ACC112 (cell line): ENCODE results near the gene ARMH3.

ENCODE experiments used
- H2AFZ ChIP-seq: fragments of 200-600 bp; sonication (generic); one replicate; pipeline ENCODE4 v1.6.0; 2017; ENCODE audit warnings: antibody characterized with exemption, low read length; ENCODE audit not compliant: unreplicated experiment
- H3K27ac ChIP-seq: fragments of 200-600 bp; sonication (generic); 2 replicates; pipeline ENCODE4 v1.5.1; 2014; ENCODE audit warnings: low read depth, mild to moderate bottlenecking, antibody characterized with exemption, low read length, moderate library complexity
- H3K27me3 ChIP-seq: fragments of 200-600 bp; sonication (generic); 2 replicates; pipeline ENCODE4 v1.6.1; 2014; ENCODE audit warnings: mild to moderate bottlenecking, antibody characterized with exemption, low read length, moderate library complexity, mixed read lengths; ENCODE audit not compliant: insufficient read depth
- H3K36me3 ChIP-seq: fragments of 200-600 bp; sonication (generic); 2 replicates; pipeline ENCODE4 v1.6.1; 2016; ENCODE audit warnings: mild to moderate bottlenecking, antibody characterized with exemption, low read length, moderate library complexity, mixed read lengths; ENCODE audit not compliant: insufficient read depth
- H3K4me1 ChIP-seq: fragments of 200-600 bp; sonication (generic); one replicate; pipeline ENCODE4 v1.6.1; 2016; ENCODE audit warnings: low read length, mixed read lengths; ENCODE audit not compliant: insufficient read depth, unreplicated experiment, control insufficient read depth
- H3K4me3 ChIP-seq: fragments of 200-600 bp; sonication (generic); 2 replicates; pipeline ENCODE4 v1.5.1; 2014; ENCODE audit warnings: mild to moderate bottlenecking, low read depth, low read length
- H3K79me2 ChIP-seq: fragments of 200-600 bp; sonication (generic); one replicate; pipeline ENCODE4 v1.6.0; 2016; ENCODE audit warnings: low read length; ENCODE audit not compliant: control insufficient read depth, unreplicated experiment, insufficient read depth

The ARMH3 gene

DNA sequence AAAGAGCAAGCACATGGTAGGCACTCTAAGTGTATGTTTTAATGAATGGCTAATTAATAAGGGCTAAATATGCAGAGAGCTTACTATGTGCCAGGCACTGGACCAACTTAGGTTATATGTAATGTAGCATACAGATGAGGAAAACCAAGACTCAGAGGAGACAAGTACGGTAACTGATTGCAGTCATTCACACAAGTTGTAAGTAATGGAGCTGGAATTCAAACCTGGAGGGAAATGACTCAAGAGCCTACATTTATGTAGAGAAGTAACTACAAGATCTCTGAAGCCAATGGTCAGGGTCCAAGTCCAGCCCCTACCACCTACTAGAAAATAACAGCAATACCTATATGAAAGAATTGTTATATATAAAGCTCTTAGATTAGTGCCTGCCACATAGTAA lies 115.1 kb downstream of the ARMH3 start:
- H2AFZ ChIP-seq: no peak overlapping the region
- no peaks in the 10 kb centered on the region for H3K36me3 ChIP-seq
- no peaks in the 10 kb centered on the region for H3K79me2 ChIP-seq
- no peaks in the 10 kb centered on the region for H3K27me3 ChIP-seq
- H3K4me1 ChIP-seq: peaks cover 51% of the 10 kb centered on the region
- H3K27ac ChIP-seq: peak overlapping the region; percentile 56
- H3K4me3 ChIP-seq: no peak overlapping the region

- Histone ChIP-seq H2AFZ (no peak overlapping the region), H3K4me1 (peaks cover 51% of the 10 kb centered on the region), H3K4me3 (peak overlapping the region; percentile 44; the same call in 1 of the 2 replicates), H3K27ac (peak overlapping the region; percentile 94), H3K36me3 (no peaks in the 10 kb centered on the region), H3K27me3 (no peaks in the 10 kb centered on the region), H3K79me2 (no peaks in the 10 kb centered on the region)
These were observed 116.2 kb downstream of the ARMH3 start for GRCh38 chr10:101939729-101940128.

DNA sequence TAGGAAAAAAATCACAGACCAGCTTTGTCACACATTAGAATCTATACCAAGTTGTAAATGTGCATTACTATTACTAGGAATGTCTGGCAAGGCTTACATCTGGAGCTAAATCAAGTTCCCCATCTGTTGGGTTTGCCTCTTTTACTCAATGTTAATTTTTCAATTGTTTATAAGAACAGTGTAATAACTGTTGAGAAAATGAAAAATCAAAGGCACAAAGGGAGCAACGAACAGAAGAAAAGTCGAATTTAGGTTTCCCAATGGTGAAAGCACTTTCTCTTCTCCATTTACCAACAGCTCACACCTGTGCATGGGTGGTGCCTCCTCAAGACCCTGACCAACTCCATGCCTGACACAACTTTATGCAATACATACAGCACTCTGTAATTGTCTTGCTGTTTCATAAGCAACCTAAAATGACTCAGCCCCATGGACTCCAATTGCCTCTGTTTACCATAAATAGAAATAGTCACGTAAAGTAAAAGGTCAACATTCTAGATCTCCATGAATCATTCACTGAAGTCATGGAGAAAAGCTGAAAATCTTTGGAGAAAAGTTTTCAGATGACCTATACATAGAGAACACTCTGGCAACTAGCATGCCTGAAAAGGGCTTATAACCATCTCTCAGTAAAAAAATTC lies 116.8 kb downstream of the ARMH3 start:
- peak overlapping the region; percentile 94 for H3K27ac ChIP-seq
- H3K4me3 ChIP-seq: peak overlapping the region; percentile 44; the same call in 1 of the 2 replicates
- H3K36me3 ChIP-seq: no peaks in the 10 kb centered on the region

DNA sequence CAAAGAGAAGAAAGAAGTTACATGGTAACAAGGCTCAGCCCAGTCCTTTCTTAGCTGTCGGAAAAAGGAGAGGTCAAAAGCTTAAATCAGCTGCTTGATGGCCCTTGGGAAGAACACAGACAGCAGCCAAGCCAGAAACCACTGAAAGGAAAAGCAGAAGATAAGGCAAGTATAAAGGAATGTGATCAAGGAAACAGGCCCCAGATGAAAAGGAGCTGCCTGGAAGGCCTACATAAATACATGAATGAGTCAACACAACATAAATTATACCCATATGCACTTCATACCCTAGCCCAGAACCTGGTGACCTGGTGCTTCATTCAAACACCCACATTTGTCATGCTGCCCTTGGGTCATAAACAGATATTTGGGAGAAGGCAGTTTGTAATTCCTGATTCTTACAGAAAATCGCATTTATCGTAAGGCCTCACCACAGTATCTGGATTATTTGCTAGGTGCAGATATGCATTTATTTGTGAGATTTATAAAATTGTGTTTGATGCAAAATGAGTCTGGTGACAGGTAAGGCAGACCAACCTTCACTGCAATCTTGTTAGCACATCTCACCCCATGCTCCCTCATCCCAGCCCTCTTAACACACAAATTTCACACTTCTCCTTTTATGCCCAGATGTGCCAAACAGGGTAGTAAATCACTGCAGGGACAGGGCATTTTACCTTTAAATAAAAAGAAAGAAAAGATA lies 117.5 kb downstream of the ARMH3 start:
- Histone ChIP-seq H3K4me1 (peaks cover 51% of the 10 kb centered on the region), H3K27me3 (no peaks in the 10 kb centered on the region), H3K79me2 (no peaks in the 10 kb centered on the region), H3K27ac (peak overlapping the region; percentile 94), H3K36me3 (no peaks in the 10 kb centered on the region), H2AFZ (no peak overlapping the region), H3K4me3 (no peak overlapping the region)

More for the DNA sequence above, 116.8 kb downstream of the ARMH3 start:
- Histone ChIP-seq H2AFZ (no peak overlapping the region), H3K27me3 (no peaks in the 10 kb centered on the region), H3K79me2 (no peaks in the 10 kb centered on the region), H3K4me1 (peaks cover 51% of the 10 kb centered on the region)

GRCh38 chr10:101935431-101935830 lies 120.5 kb downstream of the ARMH3 start:
- H2AFZ ChIP-seq: no peak overlapping the region
- H3K27ac ChIP-seq: no peak overlapping the region
- peaks cover 31% of the 10 kb centered on the region for H3K4me1 ChIP-seq
- no peaks in the 10 kb centered on the region for H3K36me3 ChIP-seq
- H3K4me3 ChIP-seq: no peak overlapping the region
- no peaks in the 10 kb centered on the region for H3K27me3 ChIP-seq
- no peaks in the 10 kb centered on the region for H3K79me2 ChIP-seq

DNA sequence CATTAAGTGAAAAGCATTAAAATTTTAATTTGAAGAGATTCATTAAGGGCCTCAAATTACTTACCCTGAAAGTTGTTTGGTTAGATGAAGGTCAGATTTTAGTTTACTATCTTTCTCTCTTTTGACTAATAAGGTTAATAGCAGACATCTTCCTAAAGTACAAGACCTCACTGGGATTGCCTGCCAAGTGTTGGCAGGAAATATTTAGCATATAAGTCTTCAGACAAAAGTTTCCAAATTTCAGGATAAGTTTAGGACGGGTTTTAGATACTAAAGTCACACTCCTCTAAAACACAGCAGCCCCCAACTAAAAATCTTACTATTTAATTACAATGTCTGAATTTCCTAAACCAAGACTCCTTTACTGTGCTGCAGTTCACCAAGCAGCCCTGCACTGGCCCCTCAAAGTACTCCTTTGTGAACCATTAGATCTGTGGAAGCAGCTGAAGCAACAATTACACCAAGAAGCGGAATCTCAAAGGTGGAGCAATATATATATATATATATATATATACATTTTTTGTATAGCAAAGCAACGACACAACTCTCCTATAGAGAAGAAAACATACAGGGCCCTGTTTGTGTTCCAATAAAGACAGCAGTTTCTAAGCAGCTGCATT lies 121.2 kb downstream of the ARMH3 start:
- no peaks in the 10 kb centered on the region for H3K36me3 ChIP-seq
- H3K79me2 ChIP-seq: no peaks in the 10 kb centered on the region
- peaks cover 26% of the 10 kb centered on the region for H3K4me1 ChIP-seq
- no peak overlapping the region for H3K4me3 ChIP-seq
- no peaks in the 10 kb centered on the region for H3K27me3 ChIP-seq
- no peak overlapping the region for H2AFZ ChIP-seq
- H3K27ac ChIP-seq: no peak overlapping the region

- no peaks in the 10 kb centered on the region for H3K27me3 ChIP-seq
- no peaks in the 10 kb centered on the region for H3K36me3 ChIP-seq
- H3K4me1 ChIP-seq: peaks cover 18% of the 10 kb centered on the region
- no peak overlapping the region for H2AFZ ChIP-seq
- H3K27ac ChIP-seq: no peak overlapping the region
- H3K4me3 ChIP-seq: no peak overlapping the region
- H3K79me2 ChIP-seq: no peaks in the 10 kb centered on the region
These were observed 122.0 kb downstream of the ARMH3 start for GRCh38 chr10:101933976-101934375.

DNA sequence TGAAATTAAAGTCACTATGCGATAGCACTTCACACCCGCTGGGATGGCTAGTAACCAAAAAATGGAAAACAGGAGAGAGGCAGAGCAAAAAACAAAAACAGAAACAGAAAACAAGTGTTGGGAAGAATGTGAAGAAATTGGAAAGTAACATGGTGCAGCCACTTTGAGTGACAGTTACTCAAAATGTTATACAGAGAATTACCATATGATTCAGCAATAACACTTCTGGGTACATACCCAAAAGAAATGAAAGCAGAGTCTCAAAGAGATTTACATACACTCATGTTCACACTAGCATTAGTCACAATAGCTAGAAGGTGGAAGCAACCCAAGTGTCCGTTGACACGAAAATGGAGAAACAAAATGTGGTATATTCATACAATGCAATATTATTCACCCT lies 123.8 kb downstream of the ARMH3 start:
- H3K27me3 ChIP-seq: no peaks in the 10 kb centered on the region
- H3K4me1 ChIP-seq: peaks cover under 1% of the 10 kb centered on the region
- H3K27ac ChIP-seq: no peak overlapping the region
- no peak overlapping the region for H3K4me3 ChIP-seq
- H2AFZ ChIP-seq: no peak overlapping the region
- no peaks in the 10 kb centered on the region for H3K36me3 ChIP-seq
- H3K79me2 ChIP-seq: no peaks in the 10 kb centered on the region

GRCh38 chr10:101925027-101925426 lies 130.9 kb downstream of the ARMH3 start:
- no peaks in the 10 kb centered on the region for H3K4me1 ChIP-seq
- no peak overlapping the region for H3K4me3 ChIP-seq
- no peak overlapping the region for H2AFZ ChIP-seq
- no peaks in the 10 kb centered on the region for H3K79me2 ChIP-seq
- no peak overlapping the region for H3K27ac ChIP-seq
- no peaks in the 10 kb centered on the region for H3K36me3 ChIP-seq
- H3K27me3 ChIP-seq: no peaks in the 10 kb centered on the region

DNA sequence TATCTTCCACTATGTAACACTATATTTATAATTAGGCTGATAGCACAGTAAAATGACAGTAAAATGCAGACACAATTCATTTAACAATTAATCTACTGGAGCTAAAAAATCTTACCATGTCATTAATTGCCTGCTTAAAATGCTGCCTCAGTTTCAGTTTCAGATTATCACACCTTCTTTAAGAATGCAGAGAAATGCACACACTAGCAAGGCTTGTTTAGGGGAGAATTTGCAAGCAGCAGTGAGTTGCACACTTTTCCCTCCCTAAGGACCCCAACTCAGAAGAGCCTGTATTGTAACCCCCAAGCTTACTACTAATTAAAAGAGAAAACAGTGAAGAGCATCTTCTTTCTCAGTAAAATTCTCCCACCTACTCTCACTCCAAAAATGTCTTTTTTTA lies 132.7 kb downstream of the ARMH3 start:
- Histone ChIP-seq H3K79me2 (no peaks in the 10 kb centered on the region), H3K36me3 (no peaks in the 10 kb centered on the region), H2AFZ (no peak overlapping the region), H3K27me3 (no peaks in the 10 kb centered on the region), H3K27ac (no peak overlapping the region), H3K4me1 (no peaks in the 10 kb centered on the region), H3K4me3 (no peak overlapping the region)

GRCh38 chr10:101922846-101923245 lies 133.1 kb downstream of the ARMH3 start:
- H3K4me1 ChIP-seq: no peaks in the 10 kb centered on the region
- no peaks in the 10 kb centered on the region for H3K27me3 ChIP-seq
- no peak overlapping the region for H2AFZ ChIP-seq
- H3K4me3 ChIP-seq: no peak overlapping the region
- no peaks in the 10 kb centered on the region for H3K36me3 ChIP-seq
- no peaks in the 10 kb centered on the region for H3K79me2 ChIP-seq
- no peak overlapping the region for H3K27ac ChIP-seq
